ENCODE data around the gene PPIL6. TPM values are rescaled to one million over a fixed set of nuclear protein-coding genes. Genes with fewer than 3 reads are reported as not detected.

PPIL6 gene
- total and polyA plus RNA-seq, 4 donors = 0.17 to 0.51 (median 0.30) TPM

GRCh38 chr6:109485266-109485935, 45.0 kb upstream of the PPIL6 start (continued):
- no peak for TF ChIP-seq SP1 (IDR thresholded peaks at IDR 0.05)
- TF ChIP-seq JUND (IDR thresholded peaks at IDR 0.05) = no peak
- TF ChIP-seq HNF4G (IDR thresholded peaks at IDR 0.05) = no peak

GRCh38 chr6:109484122-109484521, 43.7 kb upstream of the PPIL6 start:
- 78% methylated on average over 3 of the region's 3 CpGs for WGBS
- peaks cover 0 to 16% (median 3%) of the 10 kb centered on the region in 4 donors for H3K4me1 ChIP-seq (ENCODE audit: control insufficient read depth in 4 of 4, insufficient read depth in 4 of 4, low read length in 3 of 4)
- H3K9ac ChIP-seq (ENCODE audit: low read depth in 1 of 2, low read length in 2 of 2) = no peak overlapping the region
- H3K9me3 ChIP-seq (ENCODE audit: control insufficient read depth in 4 of 4, low read length in 3 of 4) = no peaks in the 10 kb centered on the region
- no peak overlapping the region for H3K4me3 ChIP-seq (ENCODE audit: low read depth in 1 of 3, low read length in 3 of 3)
- peaks cover 0 to 9% (median 0%) of the 10 kb centered on the region in 4 donors for H3K36me3 ChIP-seq (ENCODE audit: control insufficient read depth in 4 of 4, insufficient read depth in 3 of 4, low read depth in 1 of 4, low read length in 3 of 4)
- no peaks in the 10 kb centered on the region for H3K27me3 ChIP-seq (ENCODE audit: control insufficient read depth in 4 of 4, insufficient read depth in 4 of 4, low read length in 3 of 4)
- TF ChIP-seq CTCF (IDR thresholded peaks at IDR 0.05; ENCODE audit: low read depth, low read length, missing input control) (no peak), GABPA (IDR thresholded peaks at IDR 0.05 in 1 of 2, conservative IDR thresholded peaks at IDR 0.05 in 1 of 2) (no peak)
- no peak for DNase-seq (ENCODE audit: low spot score)
- H3K27ac ChIP-seq (ENCODE audit: low read depth in 1 of 2, low read length in 2 of 2) = no peak overlapping the region

- no peak for TF ChIP-seq JUND (IDR thresholded peaks at IDR 0.05)
- TF ChIP-seq GABPA (IDR thresholded peaks at IDR 0.05 in 1 of 2, conservative IDR thresholded peaks at IDR 0.05 in 1 of 2) = no peak
- TF ChIP-seq ATF3 (IDR thresholded peaks at IDR 0.05) = no peak
- TF ChIP-seq RXRA (IDR thresholded peaks at IDR 0.05) = no peak
- TF ChIP-seq HNF4G (IDR thresholded peaks at IDR 0.05) = no peak
- TF ChIP-seq REST (IDR thresholded peaks at IDR 0.05) = no peak
- TF ChIP-seq CTCF (IDR thresholded peaks at IDR 0.05; ENCODE audit: low read depth, low read length, missing input control) = no peak
- no peak for TF ChIP-seq FOXA2 (IDR thresholded peaks at IDR 0.05)
- TF ChIP-seq MAX (IDR thresholded peaks at IDR 0.05) = no peak
- TF ChIP-seq ZBTB33 (IDR thresholded peaks at IDR 0.05) = no peak
- TF ChIP-seq FOXA1 (IDR thresholded peaks at IDR 0.05) = no peak
- TF ChIP-seq HNF4A (conservative IDR thresholded peaks at IDR 0.05) = no peak
- TF ChIP-seq TAF1 (conservative IDR thresholded peaks at IDR 0.05) = no peak
- TF ChIP-seq NR2F2 (IDR thresholded peaks at IDR 0.05) = no peak
- TF ChIP-seq RAD21 (IDR thresholded peaks at IDR 0.05) = no peak
- no peak for TF ChIP-seq EGR1 (IDR thresholded peaks at IDR 0.05; ENCODE audit: low read depth in 2 of 2)
- no peak for TF ChIP-seq SP1 (IDR thresholded peaks at IDR 0.05)
- TF ChIP-seq YY1 (IDR thresholded peaks at IDR 0.05) = no peak
- H3K9ac ChIP-seq (ENCODE audit: low read depth in 1 of 2, low read length in 2 of 2) = no peak overlapping the region
- peaks cover 0 to 18% (median 3%) of the 10 kb centered on the region in 4 donors for H3K4me1 ChIP-seq (ENCODE audit: control insufficient read depth in 4 of 4, insufficient read depth in 4 of 4, low read length in 3 of 4)
- no peaks in the 10 kb centered on the region for H3K27me3 ChIP-seq (ENCODE audit: control insufficient read depth in 4 of 4, insufficient read depth in 4 of 4, low read length in 3 of 4)
- 12% methylated on average over 6 of the region's 6 CpGs for WGBS
- DNase-seq (ENCODE audit: low spot score) = no peak
- H3K4me3 ChIP-seq (ENCODE audit: low read depth in 1 of 3, low read length in 3 of 3) = peak overlapping the region; percentile 60 to 90 (median 65)
- no peaks in the 10 kb centered on the region for H3K9me3 ChIP-seq (ENCODE audit: control insufficient read depth in 4 of 4, low read length in 3 of 4)
- no peak overlapping the region for H3K27ac ChIP-seq (ENCODE audit: low read depth in 1 of 2, low read length in 2 of 2)
- H3K36me3 ChIP-seq (ENCODE audit: control insufficient read depth in 4 of 4, insufficient read depth in 3 of 4, low read depth in 1 of 4, low read length in 3 of 4) = peaks cover 0 to 9% (median 0%) of the 10 kb centered on the region in 4 donors
Measured at GRCh38 chr6:109483735-109484057, 43.3 kb upstream of the PPIL6 start.
